SU-DHL-6 (cell line): ENCODE results near the gene NR1I2.

Experiments used
- H2AFZ ChIP-seq: fragments of 200-600 bp; sonication (generic); 2 replicates; pipeline ENCODE4 v1.6.1; 2014; ENCODE audit warnings: low read depth, mild to moderate bottlenecking, moderate library complexity, mixed read lengths, antibody characterized with exemption, low read length; ENCODE audit not compliant: severe bottlenecking
- H3F3A ChIP-seq: fragments of 200-600 bp; shearing (Covaris generic); 2 replicates; pipeline ENCODE4 v1.6.0; 2016; ENCODE audit warnings: antibody characterized with exemption, mild to moderate bottlenecking; ENCODE audit not compliant: insufficient read depth
- H3K27ac ChIP-seq: fragments of 200-600 bp; sonication (generic); 2 replicates; pipeline ENCODE4 v1.5.1; 2016; ENCODE audit warnings: low read depth, mild to moderate bottlenecking, low read length, moderate library complexity, mixed read lengths
- H3K27me3 ChIP-seq: fragments of 200-600 bp; sonication (generic), shearing (Covaris generic); 2 replicates; pipeline ENCODE4 v1.6.0; 2014; ENCODE audit warnings: mild to moderate bottlenecking, low read length
- H3K36me3 ChIP-seq: fragments of 200-600 bp; sonication (generic); 2 replicates; pipeline ENCODE4 v1.6.1; 2014; ENCODE audit warnings: mild to moderate bottlenecking, low read length, mixed read lengths
- H3K4me2 ChIP-seq: fragments of 300-600, 200-600 bp; shearing (Covaris generic), sonication (generic); 2 replicates; pipeline ENCODE4 v1.6.0; 2014; ENCODE audit warnings: low read length, low read depth, mild to moderate bottlenecking; ENCODE audit not compliant: poor library complexity, severe bottlenecking
- H3K4me3 ChIP-seq: fragments of 200-600 bp; sonication (generic); 2 replicates; pipeline ENCODE4 v1.5.1; 2014; ENCODE audit warnings: antibody characterized with exemption, low read length, mild to moderate bottlenecking, mixed read lengths; ENCODE audit not compliant: insufficient read depth, poor library complexity, severe bottlenecking
- H3K79me2 ChIP-seq: fragments of 200-600 bp; sonication (generic); 2 replicates; pipeline ENCODE4 v1.6.1; 2014; ENCODE audit warnings: mild to moderate bottlenecking, low read length, moderate library complexity; ENCODE audit not compliant: insufficient read depth
- H3K9ac ChIP-seq: fragments of 200-600 bp; sonication (generic); 2 replicates; pipeline ENCODE4 v1.7.0; 2014; ENCODE audit warnings: mild to moderate bottlenecking, low read length
- H3K9me2 ChIP-seq: fragments of 200-600 bp; sonication (generic); replicated peaks from 2 replicates; pipeline ENCODE4 v1.6.1; 2014; ENCODE audit warnings: low read length; ENCODE audit not compliant: insufficient read depth
- H3K9me3 ChIP-seq: fragments of 200-600 bp; sonication (generic); 2 replicates; pipeline ENCODE4 v1.6.1; 2014; ENCODE audit warnings: low read length, mixed read lengths; ENCODE audit not compliant: insufficient read depth
- H4K20me1 ChIP-seq: fragments of 200-600 bp; sonication (generic); 2 replicates; pipeline ENCODE4 v1.6.1; 2014; ENCODE audit warnings: low read depth, mild to moderate bottlenecking, antibody characterized with exemption, low read length, moderate library complexity, mixed read lengths
- CTCF ChIP-seq: fragments of 200-600 bp; sonication (generic); IDR thresholded peaks from one replicate; pipeline ENCODE4 v1.5.1; 2017; ENCODE audit warnings: antibody characterized with exemption, mild to moderate bottlenecking, low read length, moderate library complexity; ENCODE audit not compliant: insufficient read depth, poor library complexity, severe bottlenecking
- EZH2phosphoT487 ChIP-seq: fragments of 200-600 bp; sonication (generic), shearing (Covaris generic); conservative IDR thresholded peaks from 2 replicates; pipeline ENCODE4 v1.6.1; 2018; ENCODE audit warnings: mild to moderate bottlenecking, antibody characterized with exemption, low read length, moderate library complexity, mixed read lengths

The NR1I2 gene

GRCh38 chr3:119829420-119829819 is 47.5 kb downstream of the NR1I2 start:
- H2AFZ ChIP-seq, result no peak overlapping the region
- no peak overlapping the region for H3K4me2 ChIP-seq
- no peak overlapping the region for H3K27ac ChIP-seq
- no peaks in the 10 kb centered on the region for H3K9me3 ChIP-seq
- TF ChIP-seq CTCF (no peak), EZH2phosphoT487 (no peak)
- H3K9me2 ChIP-seq, result no peaks in the 10 kb centered on the region
- H3K36me3 ChIP-seq, result no peaks in the 10 kb centered on the region
- H3F3A ChIP-seq, result no peaks in the 10 kb centered on the region
- H3K9ac ChIP-seq, result no peak overlapping the region
- H3K27me3 ChIP-seq, result no peaks in the 10 kb centered on the region
- no peaks in the 10 kb centered on the region for H4K20me1 ChIP-seq
- H3K4me3 ChIP-seq, result no peak overlapping the region
- no peaks in the 10 kb centered on the region for H3K79me2 ChIP-seq

- H3K9me3 ChIP-seq, result no peaks in the 10 kb centered on the region
- TF ChIP-seq EZH2phosphoT487 (no peak), CTCF (no peak)
- H2AFZ ChIP-seq, result no peak overlapping the region
- no peaks in the 10 kb centered on the region for H3K27me3 ChIP-seq
- no peak overlapping the region for H3K9ac ChIP-seq
- H3F3A ChIP-seq, result no peaks in the 10 kb centered on the region
- H3K27ac ChIP-seq, result no peak overlapping the region
- H4K20me1 ChIP-seq, result no peaks in the 10 kb centered on the region
- H3K9me2 ChIP-seq, result no peaks in the 10 kb centered on the region
- no peaks in the 10 kb centered on the region for H3K36me3 ChIP-seq
- no peak overlapping the region for H3K4me3 ChIP-seq
- H3K79me2 ChIP-seq, result no peaks in the 10 kb centered on the region
- H3K4me2 ChIP-seq, result no peak overlapping the region
Measured at GRCh38 chr3:119831022-119831421, 49.1 kb downstream of the NR1I2 start.

- H3K79me2 ChIP-seq, result no peaks in the 10 kb centered on the region
- no peak overlapping the region for H3K27ac ChIP-seq
- no peak for TF ChIP-seq EZH2phosphoT487
- no peak for TF ChIP-seq CTCF
- no peaks in the 10 kb centered on the region for H3K9me3 ChIP-seq
- H3K36me3 ChIP-seq, result no peaks in the 10 kb centered on the region
- no peak overlapping the region for H3K9ac ChIP-seq
- no peaks in the 10 kb centered on the region for H3K9me2 ChIP-seq
- no peak overlapping the region for H2AFZ ChIP-seq
- no peak overlapping the region for H3K4me3 ChIP-seq
- H3F3A ChIP-seq, result no peaks in the 10 kb centered on the region
- H3K4me2 ChIP-seq, result no peak overlapping the region
- H4K20me1 ChIP-seq, result no peaks in the 10 kb centered on the region
- H3K27me3 ChIP-seq, result no peaks in the 10 kb centered on the region
Measured at GRCh38 chr3:119831941-119832371, 50.1 kb downstream of the NR1I2 start.
